ENCODE results near the gene SEC16A.
A peak's percentile ranks its signal among the peaks of the same experiment; 100 is the strongest.
"Not testable (repeated sequence)": the region's sequence is repeated elsewhere in the genome, so short reads cannot be mapped to it uniquely, and the experiment has no call there.

SEC16A gene

GRCh38 chr9:136424750-136425362 is 58.0 kb downstream of the SEC16A start:
- DNase-seq (ENCODE audit: low read depth in 4 of 4, low spot score in 1 of 4) = no peak

GRCh38 chr9:136423432-136424146 is 59.3 kb downstream of the SEC16A start:
- no peak for DNase-seq (ENCODE audit: low read depth in 4 of 4, low spot score in 1 of 4)

GRCh38 chr9:136422876-136423275 is 60.0 kb downstream of the SEC16A start:
- DNase-seq (ENCODE audit: low read depth in 4 of 4, low spot score in 1 of 4) = no peak

- DNase-seq (ENCODE audit: low read depth in 4 of 4, low spot score in 1 of 4) = no peak
These were observed 61.0 kb downstream of the SEC16A start for GRCh38 chr9:136421791-136422190.

- no peak for DNase-seq (ENCODE audit: low read depth in 4 of 4, low spot score in 1 of 4)
These were observed 63.8 kb downstream of the SEC16A start for GRCh38 chr9:136419092-136419420.

GRCh38 chr9:136418182-136419091 is 64.4 kb downstream of the SEC16A start:
- DNase-seq (ENCODE audit: low read depth in 4 of 4, low spot score in 1 of 4) = no peak

- no peak for DNase-seq (ENCODE audit: low read depth in 4 of 4, low spot score in 1 of 4)
These were observed 65.9 kb downstream of the SEC16A start for GRCh38 chr9:136416914-136417313.

- no peak for DNase-seq (ENCODE audit: low read depth in 4 of 4, low spot score in 1 of 4)
These were observed 66.4 kb downstream of the SEC16A start for GRCh38 chr9:136416427-136416826.

GRCh38 chr9:136412962-136413361 is 69.9 kb downstream of the SEC16A start:
- no peak for DNase-seq (ENCODE audit: low read depth in 4 of 4, low spot score in 1 of 4)

GRCh38 chr9:136411378-136411777 is 71.5 kb downstream of the SEC16A start:
- no peak for DNase-seq (ENCODE audit: low read depth in 4 of 4, low spot score in 1 of 4)

- DNase-seq (ENCODE audit: low read depth in 4 of 4, low spot score in 1 of 4) = peak; percentile 94 to 98 (median 96)
These were observed 72.1 kb downstream of the SEC16A start, which contains the start of the genes ENTR1 and PMPCA for GRCh38 chr9:136410500-136411287. ENTR1 (minus strand) TSS chr9:136410614; CDS start chr9:136410397, 217 bp downstream. PMPCA (plus strand) TSS chr9:136410658; CDS start chr9:136410669, 11 bp downstream.

GRCh38 chr9:136409557-136410455 is 73.0 kb downstream of the SEC16A start:
- DNase-seq (ENCODE audit: low read depth in 4 of 4, low spot score in 1 of 4) = peak in 1 of 4 experiments; percentile 28

GRCh38 chr9:136407911-136408310 is 74.9 kb downstream of the SEC16A start:
- no peak for DNase-seq (ENCODE audit: low read depth in 4 of 4, low spot score in 1 of 4)

- not testable (repeated sequence) for DNase-seq (ENCODE audit: low read depth in 4 of 4, low spot score in 1 of 4)
These were observed 75.8 kb downstream of the SEC16A start for GRCh38 chr9:136407061-136407460.

GRCh38 chr9:136405904-136406303 is 76.9 kb downstream of the SEC16A start:
- not testable (repeated sequence) for DNase-seq (ENCODE audit: low read depth in 4 of 4, low spot score in 1 of 4)

GRCh38 chr9:136405481-136405880 is 77.4 kb downstream of the SEC16A start:
- DNase-seq (ENCODE audit: low read depth in 4 of 4, low spot score in 1 of 4) = no peak

GRCh38 chr9:136404801-136405136 is 78.1 kb downstream of the SEC16A start:
- no peak for DNase-seq (ENCODE audit: low read depth in 4 of 4, low spot score in 1 of 4)

GRCh38 chr9:136403915-136404800 is 78.7 kb downstream of the SEC16A start:
- peak in 1 of 4 experiments; percentile 25 for DNase-seq (ENCODE audit: low read depth in 4 of 4, low spot score in 1 of 4)

GRCh38 chr9:136403538-136403914 is 79.3 kb downstream of the SEC16A start:
- DNase-seq (ENCODE audit: low read depth in 4 of 4, low spot score in 1 of 4) = peak in 3 of 4 experiments; percentile 37 to 69 (median 58)
